Measurements from ENCODE around the gene EPB41L3.
"Not testable (repeated sequence)": the region's sequence is repeated elsewhere in the genome, so short reads cannot be mapped to it uniquely, and the experiment has no call there.

Gene EPB41L3

DNA sequence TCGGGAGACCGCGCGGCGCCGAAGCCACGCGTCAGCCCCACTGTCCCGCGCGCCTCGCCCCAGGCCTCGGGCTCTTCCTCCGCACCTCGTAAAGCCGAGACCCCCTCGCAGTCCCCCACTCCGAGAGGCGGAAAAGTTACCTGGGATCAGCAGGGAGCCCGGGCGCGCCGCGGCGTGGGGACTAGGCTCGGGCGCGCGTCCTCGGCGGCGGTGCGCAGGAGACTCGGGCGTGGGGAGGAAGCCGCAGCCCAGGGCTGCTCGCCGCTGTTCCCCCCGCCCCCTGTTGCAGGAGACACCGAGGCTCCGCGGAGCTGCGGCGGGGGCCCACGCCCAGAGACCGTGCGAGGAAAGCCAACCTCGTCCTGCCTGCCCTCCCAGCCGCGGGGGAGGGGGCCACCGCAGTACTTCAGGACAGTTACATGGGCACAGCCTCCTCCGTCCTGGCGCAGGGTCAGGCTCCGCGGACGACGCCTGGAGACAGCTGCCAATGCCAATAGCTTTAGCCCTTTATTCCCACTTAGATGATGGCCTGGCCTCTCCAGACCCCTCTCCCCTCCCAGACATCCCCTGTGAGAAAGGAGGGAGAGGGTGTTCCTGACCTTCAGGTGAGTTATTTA, at the start of gene EPB41L3:
EPB41L3 (minus strand) TSS at position 225 of the 617 bp plus-strand sequence. CDS start 54,814 bp downstream, outside the sequence.
- peak; percentile 78 for DNase-seq (ENCODE audit: low spot score)

DNA sequence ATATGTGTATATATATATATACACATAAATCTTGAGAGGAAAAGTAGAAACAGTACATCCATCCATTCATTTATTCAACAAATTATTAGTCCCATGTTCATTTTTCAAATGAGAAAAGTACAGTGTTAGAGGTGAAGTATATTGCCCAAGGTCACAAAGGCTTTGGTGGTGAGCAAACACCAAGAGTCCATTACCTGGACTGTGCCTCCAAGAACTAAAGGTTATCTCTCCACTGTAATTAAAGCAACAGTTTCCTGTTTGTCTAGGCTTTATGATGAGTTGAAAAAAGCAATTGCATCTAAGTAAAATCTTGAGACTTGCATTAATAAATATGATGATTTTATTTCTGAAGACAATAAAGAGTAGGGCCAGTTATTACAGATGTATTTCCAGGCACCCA, 44.7 kb upstream of the EPB41L3 start:
- DNase-seq (ENCODE audit: low spot score), result no peak

DNA sequence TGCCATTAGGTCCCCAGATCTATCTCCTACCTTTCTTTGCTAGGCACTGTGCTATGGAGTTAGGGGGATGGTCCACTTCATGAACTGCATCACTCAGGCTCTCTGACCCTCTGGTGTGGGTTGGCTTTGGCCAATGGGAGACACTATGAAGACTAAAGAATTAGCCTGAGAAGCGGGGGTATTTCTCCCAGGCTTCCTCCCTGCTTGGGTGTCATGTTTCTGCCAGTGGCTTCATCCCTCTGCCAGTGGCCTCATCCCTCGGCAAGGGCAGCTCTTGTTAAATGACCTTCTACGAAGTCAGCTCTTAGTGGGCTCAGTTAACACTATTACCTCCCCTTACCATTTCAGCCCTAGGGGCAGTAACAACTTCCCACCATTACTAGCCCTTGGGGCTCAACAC, 41.9 kb upstream of the EPB41L3 start:
- DNase-seq (ENCODE audit: low spot score), result no peak

DNA sequence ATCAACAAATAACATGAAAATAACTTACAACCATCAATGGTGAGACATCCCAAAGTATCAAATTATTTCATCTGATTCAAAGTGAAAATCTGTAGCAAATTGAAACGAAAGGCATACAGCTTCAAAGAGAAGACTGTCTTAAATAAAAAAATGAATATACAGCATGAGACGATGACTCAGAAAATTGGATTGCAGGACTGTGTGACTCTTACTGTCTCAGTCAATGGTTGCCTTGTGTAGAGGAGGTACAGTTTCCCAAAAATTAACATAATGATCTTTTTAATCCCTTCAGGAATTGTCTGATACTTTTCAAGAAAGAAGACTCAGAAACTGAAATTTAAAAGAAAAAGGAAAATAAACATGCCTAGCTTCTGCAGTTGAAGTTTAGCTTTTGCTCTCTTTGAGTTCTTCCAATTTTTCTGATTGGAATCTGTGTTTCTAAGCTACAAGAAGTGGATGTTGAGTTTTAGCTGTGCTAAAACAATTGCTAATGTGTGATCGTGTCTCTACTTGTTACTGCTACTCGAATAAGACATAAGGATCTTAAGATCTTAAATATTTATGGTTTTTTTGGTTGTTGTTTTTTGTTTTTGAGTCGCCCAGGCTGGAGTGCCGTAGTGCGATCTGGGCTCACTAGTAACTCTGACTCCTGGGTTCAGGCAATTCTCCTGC, 41.1 kb upstream of the EPB41L3 start:
- no peak for DNase-seq (ENCODE audit: low spot score)

DNA sequence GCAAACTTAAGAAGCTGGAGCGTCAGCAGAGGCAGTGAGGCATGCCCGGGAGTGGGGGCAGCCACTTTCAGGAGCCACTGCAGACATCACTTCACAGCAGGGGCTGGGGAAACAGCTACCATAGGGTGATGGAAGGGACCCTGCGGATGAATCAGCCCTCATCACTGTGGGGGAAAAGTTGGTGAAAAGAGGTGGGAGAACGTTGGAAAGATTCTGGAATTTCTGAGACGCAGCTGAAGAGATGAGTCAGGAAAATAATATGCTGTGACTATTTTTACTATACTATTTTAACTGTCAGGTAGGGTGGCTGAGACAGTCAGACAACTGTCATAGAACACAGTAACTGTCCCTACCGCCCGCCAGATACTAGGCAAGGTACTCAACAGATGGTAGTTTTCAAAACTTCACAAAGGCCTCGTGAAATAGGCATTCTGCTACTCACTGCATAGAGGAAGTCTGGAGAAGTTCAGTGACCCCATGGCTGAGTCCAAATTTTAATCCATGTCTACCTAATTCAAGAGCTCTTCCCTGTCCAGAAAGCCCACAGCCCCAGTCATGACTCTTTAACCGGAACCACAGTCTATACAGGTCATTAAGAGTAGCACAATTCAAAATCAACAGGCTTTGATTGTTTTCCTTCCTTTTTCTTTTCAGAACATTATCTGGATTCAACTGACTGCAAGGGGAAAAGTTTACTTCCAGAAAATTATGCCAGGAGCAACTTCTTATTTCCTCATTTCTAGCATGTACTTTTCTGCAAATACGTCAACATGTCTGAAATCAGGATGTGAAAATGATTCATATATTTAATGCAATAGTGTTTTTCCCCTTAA, 39.3 kb upstream of the EPB41L3 start:
- DNase-seq (ENCODE audit: low spot score), result no peak

DNA sequence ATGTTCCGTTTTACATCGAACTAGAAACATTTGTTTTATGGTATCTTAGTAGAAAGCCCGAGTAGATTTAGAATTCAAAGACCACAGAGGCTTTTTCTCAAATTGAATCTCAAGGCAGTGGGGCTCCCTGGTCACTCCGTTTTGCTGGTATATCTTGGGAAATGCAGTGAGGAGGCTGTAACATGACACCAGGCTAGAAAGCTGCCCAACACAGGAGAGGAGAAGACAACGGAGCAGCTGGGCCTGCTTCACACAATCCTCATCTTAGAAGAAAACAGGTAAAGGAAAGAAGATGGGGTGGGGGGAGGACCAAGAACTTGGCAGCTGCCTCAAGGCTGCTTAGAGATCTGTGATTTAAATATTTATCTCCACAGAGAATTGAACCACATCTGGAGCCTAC, 38.3 kb upstream of the EPB41L3 start:
- DNase-seq (ENCODE audit: low spot score), result no peak

DNA sequence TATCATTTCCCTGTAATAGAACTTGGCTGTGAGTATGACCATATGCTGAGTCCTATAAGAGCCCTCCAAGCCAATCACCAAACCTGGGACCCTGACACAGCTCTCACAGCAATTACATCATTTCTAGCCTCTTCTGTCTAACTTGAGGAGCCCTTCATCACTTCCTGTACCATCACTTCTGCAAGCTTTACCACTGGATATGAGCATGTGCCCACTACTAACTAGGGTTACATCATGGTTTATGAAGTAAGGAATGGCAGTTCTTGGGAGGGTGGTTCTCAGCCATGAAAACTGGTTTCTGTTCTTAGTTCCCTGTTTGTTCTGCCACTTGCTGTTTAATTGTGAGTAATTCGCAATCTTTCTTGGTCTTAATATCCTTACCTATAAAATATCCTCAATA, 31.0 kb upstream of the EPB41L3 start:
- no peak for DNase-seq (ENCODE audit: low spot score)

DNA sequence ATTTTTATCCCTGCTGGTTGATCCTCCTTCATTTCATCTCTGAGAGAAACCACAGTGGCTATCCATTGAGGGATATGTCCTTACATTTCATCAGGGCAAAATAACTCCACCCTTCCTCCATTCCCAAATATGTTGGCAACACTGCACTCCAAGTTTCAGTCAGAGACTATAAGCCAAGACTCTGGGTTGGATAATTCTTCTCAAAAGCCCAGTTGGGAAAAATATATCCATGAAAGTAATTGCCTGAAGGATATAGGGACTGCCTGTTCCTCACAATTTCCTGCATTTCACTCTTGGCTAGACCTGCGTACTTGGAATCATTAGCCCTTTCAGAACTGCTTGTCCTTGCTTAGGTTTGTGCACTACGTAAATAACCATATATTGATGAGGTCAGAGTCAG, 27.9 kb upstream of the EPB41L3 start:
- no peak for DNase-seq (ENCODE audit: low spot score)

DNA sequence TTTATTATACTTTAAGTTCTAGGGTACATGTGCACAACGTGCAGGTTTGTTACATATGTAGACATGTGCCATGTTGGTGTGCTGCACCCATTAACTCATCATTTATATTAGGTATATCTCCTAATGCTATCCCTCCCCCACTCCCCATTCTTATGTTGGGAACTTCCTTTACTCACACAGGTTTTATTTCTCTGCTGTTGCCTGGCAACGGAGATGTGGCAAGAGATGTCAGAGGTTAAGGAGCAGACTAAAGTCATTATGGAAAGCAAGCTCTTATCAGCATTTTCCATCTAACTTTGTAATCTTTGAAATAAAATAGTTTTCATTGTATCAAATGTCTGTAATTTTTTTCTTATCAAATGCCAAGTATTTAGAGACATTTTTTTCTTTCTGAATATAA, 26.8 kb upstream of the EPB41L3 start:
- DNase-seq (ENCODE audit: low spot score), result not testable (repeated sequence)

DNA sequence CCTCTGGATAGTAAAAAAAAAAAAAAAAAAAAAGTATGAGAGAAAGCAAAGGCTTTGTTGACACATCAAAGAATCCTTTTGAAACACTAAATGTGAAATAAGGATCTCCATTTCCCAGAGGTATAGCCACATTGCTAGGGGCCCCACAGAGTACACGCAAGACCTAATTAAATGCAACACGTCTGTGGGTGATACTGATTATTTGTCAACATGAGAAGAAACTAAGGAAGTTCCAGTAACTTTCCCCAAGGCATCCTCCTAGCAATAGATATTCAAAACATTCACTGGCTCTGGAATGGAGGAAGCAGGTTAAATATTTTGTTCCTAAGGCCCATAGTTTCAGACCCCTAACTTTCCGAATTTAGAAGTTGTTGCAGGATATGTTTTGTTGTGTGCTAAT, 24.6 kb upstream of the EPB41L3 start:
- DNase-seq (ENCODE audit: low spot score), result no peak

DNA sequence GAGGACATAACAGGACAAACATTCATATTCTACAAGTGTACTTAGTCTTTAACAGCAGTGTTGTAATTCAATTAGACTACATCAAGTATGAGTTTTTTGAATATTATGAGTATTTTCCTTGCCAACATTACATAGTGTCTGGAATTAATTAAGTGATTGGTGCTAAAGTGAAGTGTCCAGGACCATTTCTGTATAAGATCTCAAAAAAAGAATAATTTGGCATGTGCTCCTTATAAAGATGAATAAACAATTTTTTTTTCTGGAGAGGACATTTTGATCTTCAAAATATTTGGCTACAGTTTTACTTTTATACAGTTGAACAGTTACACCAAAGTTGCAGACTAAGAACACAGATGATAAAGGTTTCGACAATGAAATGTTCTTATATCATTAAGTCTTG, 15.1 kb upstream of the EPB41L3 start:
- DNase-seq (ENCODE audit: low spot score), result no peak

DNA sequence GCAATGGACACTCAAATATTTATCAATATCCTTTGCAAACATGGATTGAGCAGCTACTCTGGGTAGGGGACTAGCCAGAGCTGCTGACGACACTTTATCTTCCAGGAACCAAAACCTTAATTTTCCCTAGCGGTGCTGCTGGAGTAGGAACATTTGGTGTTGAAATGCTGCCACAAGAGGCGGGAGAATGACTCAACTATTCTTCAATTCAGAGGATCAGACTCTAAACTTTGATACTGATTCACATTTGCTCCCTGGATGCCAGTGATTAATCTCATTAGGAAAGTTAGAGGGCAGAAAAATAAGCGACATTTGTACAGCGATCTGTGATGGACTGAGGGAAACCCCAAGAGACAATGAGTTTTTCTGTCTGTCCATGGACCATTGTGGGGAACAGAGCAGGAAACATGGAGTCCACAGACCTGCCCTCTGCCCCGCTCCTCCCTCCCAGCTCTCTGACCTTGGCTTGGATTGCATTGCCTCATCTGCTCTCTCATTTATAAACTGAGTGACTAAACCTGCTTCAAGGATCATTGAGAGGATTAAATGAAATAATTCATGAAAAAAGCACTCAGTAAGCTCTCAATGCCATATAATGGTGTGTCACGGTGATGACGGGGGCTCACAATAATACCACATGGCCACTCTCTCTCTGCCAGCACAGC, 12.6 kb upstream of the EPB41L3 start:
- DNase-seq (ENCODE audit: low spot score), result no peak

DNA sequence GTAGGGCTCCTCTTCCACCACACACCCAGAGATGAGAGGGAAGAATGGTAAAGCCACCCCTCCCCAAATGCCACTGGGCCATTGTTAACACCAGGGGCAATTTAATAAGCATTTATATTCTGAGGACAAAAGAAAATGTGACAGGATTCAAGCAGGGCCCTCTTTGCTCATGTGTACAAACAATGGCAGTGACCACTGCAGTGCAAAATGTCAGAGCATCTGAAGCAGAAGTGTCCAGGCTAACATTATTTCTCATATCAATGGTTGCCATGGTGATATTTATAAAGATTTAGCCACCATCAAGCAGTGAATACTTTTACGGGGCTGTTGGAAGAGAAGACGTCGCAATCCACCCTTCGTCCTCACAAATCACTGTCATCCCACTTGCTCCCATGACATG, 10.8 kb upstream of the EPB41L3 start:
- DNase-seq (ENCODE audit: low spot score), result no peak

DNA sequence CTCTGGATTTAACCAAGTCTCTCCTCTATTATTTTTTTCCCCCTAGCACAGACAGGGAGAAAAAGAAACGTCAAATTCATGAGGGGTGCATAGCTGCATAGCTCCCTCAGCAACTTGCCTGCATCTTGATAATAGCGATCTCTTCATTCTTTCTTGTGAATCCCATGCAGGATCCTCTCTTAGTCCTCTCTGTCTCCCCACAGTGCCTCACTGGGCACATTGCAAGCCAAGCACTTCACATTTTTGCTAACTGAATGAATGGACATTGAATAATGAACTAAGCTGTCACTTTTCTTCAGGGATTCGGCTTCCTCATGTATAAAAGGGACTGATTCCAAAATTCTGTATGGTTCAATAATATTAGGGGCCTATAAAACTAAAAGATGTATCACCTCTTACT, 2.9 kb upstream of the EPB41L3 start:
- DNase-seq (ENCODE audit: low spot score), result no peak

DNA sequence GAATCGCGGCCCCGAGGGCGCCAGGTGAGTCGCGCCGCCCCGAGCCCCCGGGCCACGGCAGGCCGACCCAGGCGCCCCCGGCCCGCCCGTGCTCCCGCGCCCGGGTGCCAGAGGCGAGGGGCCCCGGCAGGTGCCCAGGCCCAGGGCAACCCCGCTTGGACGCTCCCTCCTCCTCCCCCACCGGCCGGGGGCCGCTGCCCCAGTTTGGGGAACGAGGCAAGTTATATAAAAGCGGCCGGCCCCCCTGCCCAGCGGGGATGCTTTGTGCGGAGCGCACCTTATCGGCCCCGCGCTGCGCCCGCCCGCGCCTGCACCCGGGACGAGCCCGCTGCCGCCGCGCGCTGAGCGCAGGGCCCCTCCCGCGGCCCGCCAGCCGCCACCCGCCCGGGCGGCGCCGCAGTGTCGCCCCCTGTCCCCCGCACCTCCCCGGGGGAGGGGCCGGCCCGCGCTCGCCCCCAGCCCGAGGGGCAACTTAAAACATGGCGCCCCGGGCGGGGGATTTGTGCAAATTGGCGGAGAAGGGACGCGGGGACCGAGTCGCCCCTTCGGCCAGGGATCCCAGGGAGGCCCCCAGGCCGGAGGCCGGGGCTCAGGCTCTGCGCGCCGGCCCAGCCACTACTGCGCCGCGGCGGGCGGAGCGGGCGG, 639 bp downstream of the EPB41L3 start:
- DNase-seq (ENCODE audit: low spot score), result no peak

DNA sequence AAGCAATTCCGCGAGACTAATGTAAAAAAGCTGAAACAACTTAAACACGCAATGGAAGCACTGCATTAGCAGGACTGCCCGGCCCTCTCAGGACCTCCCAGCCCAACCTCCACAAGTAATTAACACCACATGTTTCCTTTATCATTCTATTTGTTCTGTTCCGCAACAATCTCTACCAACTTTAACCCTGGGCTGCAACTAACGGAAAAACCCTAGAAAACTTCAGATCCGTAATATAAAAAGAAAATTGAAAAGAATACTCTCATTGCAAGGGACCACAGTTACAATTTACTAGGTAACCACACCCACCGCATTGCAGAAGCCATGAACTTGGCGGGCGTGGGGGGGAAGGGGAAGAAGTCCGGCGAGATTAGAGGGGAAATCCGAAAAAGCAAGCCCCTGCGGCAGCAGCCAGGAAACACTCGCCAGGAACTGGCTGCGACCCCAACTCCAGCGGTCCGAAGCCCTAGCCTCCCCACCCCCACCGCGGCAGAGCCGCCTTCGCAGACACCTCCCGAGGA, 1.2 kb downstream of the EPB41L3 start:
- peak; percentile 75 for DNase-seq (ENCODE audit: low spot score)

DNA sequence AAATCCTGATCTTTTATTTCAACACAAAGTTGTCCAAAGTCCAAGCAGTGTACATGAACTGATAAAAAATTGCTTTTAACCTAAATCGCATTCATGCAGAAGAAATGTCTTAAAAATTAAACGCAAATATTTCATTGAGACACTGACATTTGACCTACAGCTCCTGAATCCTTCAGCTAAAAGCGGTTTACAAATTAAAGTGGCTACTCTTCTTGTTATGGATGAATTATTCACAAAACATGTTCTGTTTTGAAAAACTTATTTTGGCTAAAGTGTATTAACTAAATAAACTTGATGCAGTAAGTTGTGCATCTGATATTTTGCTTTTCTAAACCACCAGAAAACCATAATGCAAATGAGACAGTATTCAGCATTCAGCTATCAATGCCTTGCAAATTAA, 2.2 kb downstream of the EPB41L3 start:
- DNase-seq (ENCODE audit: low spot score), result no peak

DNA sequence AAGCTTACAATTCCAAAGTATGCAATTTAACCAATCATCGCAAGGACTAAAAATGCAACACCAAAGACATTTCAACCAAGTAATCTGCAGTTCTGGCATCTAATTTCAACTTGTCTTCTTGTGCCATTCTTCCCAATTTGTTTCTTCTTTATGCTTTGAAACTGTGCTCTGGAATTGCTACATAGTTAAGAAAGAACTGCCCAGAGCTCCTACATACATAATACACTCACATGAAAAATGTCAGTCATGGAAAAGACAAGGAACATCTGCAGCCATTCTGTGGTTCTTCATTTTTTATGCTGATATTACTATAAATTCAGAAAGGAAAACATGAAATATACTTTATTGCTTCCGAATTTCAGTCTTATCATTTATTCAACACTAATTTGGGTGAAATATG, 4.4 kb downstream of the EPB41L3 start:
- no peak for DNase-seq (ENCODE audit: low spot score)

DNA sequence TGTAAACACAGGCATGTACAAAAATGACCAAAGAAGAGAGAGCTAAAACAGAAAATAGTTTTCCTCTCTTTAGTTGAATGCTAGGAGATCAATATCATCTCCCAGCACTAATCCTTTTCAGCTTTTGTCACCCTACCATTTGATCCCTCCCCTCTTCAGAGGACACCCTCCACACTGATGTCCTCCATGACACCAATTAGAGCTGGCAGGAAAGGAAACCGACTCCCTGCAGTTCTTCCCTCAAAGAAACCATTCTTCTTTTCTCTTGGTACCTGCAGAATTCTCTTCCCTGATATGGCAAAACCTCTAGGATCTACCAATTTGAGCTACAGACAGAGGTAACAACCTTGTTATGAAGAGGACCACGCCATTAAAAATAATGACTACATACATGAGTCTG, 5.3 kb downstream of the EPB41L3 start:
- no peak for DNase-seq (ENCODE audit: low spot score)

DNA sequence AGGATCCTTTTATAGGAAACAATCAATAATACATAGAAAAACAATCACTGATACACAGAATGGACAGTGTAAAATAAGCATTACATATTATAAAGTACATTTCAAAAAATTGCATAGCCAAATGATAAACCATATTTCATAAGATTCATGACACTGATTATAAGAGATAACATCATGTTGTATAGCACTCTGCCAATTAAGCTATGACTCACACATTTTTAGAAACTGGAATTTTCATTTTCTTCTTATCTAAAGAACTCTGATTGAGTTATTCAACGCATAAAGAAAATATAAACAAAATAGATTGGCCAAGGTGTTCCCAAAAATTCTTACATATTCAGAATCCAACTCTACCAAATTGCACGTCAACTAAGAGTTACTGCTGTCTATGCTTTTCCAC, 5.9 kb downstream of the EPB41L3 start:
- DNase-seq (ENCODE audit: low spot score), result no peak

DNA sequence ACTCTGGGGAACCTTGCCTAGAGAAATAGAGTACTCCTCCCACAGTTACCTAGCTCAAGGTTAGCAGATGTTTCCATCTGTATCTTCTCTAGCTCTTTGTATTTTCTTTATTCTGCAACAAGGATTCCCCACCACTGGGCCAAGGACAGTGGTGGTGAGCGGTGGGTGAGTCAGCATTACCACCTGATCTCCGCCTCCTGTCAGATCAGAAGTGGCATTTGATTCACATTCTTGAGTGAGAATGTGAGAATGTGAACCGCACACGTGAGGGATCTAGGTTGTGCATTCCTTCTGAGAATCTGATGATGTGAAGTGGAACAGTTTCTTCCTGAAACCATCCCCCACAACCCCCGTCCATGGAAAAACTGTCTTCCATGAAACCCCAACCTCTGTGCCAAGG, 9.0 kb downstream of the EPB41L3 start:
- no peak for DNase-seq (ENCODE audit: low spot score)

DNA sequence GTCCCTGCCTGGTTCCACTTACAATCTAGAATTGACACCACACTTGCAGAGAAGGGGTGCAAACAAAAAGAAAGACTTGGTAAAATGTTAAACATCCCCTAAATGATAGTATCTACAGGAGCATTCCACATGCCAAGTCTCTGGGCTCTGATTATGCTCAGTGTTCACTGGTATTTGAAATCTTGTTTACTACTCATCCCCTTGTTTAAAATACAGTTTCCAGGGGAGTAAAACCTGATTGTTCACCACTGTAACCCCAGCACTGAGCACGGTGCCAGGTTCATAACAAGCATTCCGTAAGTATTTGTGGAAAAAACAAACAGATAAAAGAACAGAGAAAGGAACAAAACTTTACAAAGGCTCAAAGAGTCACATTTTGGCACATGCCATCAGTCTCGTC, 11.7 kb downstream of the EPB41L3 start:
- DNase-seq (ENCODE audit: low spot score), result no peak
